Stimulated activated naive CD4-positive, alpha-beta T cell treated with Interleukin-2 at 50 U/mL for 16 hours (primary cell): ENCODE results near the gene APH1B.
"Not testable (repeated sequence)": the region's sequence is repeated elsewhere in the genome, so short reads cannot be mapped to it uniquely, and the experiment has no call there.

Experiments
- DNase-seq: peaks from one replicate; lab custom pipeline; 2025; lab: John Stamatoyannopoulos, UW

Gene APH1B

DNA sequence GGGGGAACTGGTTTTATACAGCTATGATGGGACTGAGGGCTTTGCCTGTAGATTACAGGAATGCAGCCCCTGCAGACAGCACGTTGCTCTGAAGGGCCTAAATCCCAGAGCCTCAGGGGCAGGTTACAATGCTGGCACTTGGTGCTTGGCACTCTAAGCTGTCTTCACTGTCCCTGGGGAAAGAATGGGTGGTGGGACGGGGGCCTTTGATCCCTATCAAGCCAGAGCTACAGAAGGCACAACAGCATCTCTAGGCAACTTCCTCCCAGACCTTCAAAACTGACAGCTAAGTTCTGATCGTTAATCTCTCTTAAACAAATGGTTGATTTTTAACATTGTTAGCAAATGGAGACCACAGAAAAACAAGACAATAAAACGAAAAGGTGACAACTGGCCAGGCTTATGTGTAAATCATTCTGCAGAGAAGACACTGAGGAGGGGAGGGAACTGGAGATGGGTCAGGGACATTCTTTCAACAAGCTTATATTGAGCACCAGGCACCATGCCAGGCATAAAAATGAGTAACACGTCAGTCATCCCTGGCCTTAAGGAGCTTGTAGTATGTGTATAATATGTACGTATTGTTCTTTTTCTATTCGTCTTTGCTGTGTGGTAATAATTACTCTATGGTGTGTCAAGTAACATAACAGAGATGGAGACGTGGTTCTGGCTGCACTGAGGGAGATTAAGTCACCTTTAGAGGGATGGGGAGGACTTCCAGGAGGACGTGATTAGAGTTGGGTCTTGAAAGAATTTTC, 55.1 kb downstream of the APH1B start:
- DNase-seq: no peak

GRCh38 chr15:63334821-63335220, 57.4 kb downstream of the APH1B start:
- DNase-seq: no peak

GRCh38 chr15:63335543-63336240, 58.3 kb downstream of the APH1B start:
- DNase-seq: no peak

DNA sequence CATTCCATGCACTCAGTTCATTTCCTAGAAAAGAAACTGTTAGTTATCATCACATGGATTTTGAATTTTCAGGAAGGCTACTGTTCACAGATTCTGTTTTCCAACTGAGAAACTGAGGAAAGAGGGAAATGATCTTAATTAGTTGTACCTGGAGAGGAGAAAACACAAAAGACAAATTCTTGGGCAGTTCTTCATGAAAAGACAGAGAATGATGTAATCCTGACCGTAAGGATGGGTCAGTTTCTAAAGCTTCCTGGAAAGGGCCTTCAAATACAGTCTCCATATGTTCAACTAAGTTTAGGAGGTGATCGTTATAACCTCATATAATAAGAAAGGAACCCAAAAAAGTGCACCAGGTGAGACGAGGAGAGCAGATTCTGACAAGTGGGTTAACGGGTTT, 59.6 kb downstream of the APH1B start:
- DNase-seq: no peak

- DNase-seq: no peak
These were observed 60.8 kb downstream of the APH1B start for GRCh38 chr15:63338170-63338569.

DNA sequence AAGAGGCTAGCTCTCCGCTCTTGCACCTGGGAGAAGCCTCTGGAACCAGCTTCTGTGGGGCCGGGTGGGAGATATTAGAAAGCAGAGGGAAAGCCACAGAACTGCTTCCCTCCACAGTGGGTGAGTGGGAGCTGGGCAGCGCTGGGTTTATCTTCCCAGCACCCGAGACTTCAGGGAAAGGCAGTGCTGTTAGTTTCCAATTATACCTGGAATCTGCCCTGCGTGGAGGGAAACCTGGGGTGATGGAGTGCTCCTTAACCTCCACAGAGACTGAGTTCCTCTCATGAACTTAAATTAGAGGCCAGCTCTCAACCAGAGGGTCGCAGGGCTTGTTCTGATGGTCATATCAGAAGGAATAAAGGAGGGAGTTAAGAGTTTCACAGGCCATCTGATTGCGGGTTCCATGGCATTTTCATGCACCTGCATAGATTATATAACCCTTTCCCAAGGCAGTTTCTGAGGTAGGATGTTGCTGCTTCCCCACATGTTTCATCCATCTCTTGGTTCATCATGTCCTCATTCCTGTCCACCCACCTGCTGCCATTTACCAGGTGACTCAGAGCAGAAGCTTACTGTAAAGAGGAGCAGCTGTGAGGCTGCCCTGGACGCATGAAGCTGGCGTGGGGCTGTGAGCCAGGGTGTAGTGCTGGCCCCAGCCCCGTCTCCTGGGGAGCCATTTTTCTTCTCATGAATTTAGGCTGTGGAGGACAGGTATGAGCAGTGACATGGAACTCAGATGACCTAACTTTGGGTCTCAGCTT, 61.8 kb downstream of the APH1B start:
- DNase-seq: no peak

- no peak for DNase-seq
These were observed 62.4 kb downstream of the APH1B start for GRCh38 chr15:63339836-63340235.

DNA sequence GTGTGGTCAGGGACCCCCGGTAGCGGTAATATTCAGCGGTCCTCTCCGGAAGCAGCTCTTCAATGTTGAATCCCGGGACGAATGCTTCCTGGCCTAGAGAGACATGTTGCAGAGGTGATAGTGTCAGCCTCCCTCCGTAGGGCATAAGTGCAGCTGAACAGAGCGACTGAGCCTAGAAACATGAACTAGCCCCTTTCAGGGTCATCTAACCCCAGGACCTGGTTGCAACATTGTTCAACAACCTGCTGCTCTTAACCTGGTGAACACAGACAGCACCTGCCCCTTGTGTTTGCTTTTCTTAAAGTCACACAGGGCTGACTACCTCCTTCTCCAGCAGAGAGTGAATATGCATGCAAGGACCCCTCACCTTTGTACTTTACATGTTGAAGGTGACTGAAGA, 62.9 kb downstream of the APH1B start:
- no peak for DNase-seq

GRCh38 chr15:63340878-63341277, 63.5 kb downstream of the APH1B start:
- DNase-seq: no peak

GRCh38 chr15:63341898-63342297, 64.5 kb downstream of the APH1B start:
- DNase-seq: no peak

DNA sequence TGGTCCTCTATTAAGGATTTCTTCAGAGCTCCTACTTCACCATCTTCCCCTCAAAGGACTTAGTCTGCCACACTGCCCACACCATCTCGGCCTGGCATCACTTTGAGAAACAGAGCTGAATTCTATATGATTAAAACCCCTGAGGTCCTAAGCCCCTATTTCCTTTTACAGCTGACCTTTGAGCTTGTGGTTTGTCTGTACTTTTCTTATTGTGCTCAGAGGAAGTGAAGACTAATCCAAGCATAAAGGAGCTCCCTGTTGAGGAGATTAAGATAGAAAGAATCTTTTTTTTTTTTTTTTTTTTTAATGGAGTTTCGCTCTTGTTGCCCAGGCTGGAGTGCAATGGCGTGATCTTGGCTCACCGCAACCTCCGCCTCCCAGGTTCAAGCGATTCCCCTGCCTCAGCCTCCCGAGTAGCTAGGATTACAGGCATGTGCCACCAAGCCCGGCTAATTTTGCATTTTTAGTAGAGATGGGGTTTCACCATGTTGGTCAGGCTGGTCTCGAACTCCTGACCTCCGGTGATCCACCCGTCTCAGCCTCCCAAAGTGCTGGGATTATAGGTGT, 65.7 kb downstream of the APH1B start:
- DNase-seq: not testable (repeated sequence)

GRCh38 chr15:63344731-63345390, 67.5 kb downstream of the APH1B start:
- no peak for DNase-seq

GRCh38 chr15:63345391-63345752, 68.0 kb downstream of the APH1B start:
- DNase-seq: no peak

DNA sequence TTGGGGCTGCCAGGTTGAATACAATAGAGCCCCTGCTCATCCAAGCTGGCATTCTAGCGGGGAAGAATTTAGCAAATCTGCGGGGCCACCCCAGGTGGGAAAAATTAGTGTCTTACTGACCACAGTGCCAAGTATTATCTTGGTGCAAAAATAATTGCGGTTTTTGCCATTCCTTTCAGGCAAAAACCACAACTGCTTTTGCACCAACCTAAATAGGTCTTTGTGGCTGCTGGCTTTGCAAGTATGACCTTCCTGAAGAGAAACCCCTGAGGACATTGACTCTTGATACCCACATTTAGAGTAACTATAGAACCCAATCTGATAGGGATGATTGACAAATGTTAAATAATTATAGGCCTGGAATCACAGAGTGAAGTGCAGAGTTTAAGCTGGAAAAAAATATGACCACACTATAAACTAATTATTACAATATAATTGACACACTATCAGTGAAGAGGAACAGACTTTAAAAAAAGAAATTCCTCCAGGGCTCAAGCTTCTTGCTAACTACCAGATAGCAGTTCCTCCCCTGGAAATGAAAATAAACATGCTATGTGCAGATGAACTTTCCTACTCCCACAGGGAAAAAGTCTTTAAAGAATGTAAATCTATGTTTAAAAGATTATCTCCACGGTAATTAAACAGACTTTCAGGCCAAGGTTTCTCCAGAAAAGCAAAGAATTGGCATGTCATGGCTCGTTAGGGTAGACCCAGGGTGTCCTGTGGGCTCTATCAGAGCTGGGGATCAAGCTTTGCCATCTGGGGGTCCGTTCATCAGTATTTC, 69.9 kb downstream of the APH1B start:
- DNase-seq: no peak

DNA sequence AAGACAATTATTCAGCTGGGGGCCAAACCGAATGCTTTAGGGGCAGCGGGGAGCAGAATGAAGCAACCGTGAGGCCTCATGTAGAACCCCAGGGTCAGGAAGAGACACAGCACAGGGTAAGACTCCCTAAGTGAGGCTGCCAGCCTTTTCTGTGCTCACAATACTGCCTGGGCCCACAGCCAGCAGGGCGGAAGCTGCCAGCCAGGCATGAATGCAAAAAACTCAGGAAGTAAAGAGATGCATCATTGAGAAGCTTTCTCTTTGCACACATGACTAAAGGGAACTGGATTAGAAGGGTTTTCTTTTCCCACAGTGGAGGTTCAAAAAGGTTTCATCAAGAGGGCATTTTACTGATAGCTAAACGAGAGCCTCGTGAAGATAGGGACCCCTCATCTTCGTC, 71.0 kb downstream of the APH1B start:
- DNase-seq: no peak

- DNase-seq: no peak
These were observed 71.8 kb downstream of the APH1B start for GRCh38 chr15:63349156-63349555.

DNA sequence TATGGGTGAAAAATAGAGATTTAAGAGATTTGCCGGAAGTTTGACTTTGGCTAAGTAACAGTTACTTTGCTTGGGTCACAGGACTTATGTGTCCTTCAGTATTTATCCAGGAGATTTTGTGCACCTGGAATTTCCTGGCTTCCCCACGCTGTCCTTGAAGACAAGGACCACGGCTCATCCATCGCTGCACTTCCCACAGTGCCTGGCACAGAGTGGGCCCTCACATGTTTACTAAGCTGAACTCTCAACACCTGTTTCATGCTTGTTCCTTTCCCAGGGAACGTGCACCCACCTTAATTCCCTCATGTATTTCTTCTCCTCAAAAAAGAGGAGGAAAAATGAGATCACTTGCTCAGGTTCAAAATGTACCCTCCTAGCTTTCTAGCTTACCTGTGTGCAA, 72.2 kb downstream of the APH1B start:
- no peak for DNase-seq

DNA sequence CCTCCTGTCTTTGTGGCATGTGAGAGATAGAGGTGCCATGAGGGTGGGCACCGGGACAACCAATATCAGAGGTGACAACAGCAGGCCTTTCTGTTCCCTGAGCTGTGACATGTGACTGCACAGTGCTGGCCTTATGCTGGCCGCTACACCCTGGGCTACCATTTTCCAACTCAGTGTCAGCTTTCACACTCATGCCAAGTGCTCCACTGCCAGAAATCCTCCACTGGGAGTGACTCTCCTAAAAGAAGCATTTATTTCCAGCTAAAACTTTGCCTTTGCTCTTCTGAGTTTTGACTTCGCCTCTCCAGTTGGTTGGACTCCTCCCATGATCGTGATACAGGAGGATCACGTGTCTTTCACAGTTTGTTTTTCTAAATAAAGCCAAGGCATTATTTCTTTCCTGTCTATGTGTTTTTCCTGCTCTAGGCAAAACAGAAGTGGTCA, 72.8 kb downstream of the APH1B start:
- DNase-seq: no peak

GRCh38 chr15:63351170-63351569, 73.8 kb downstream of the APH1B start:
- no peak for DNase-seq

GRCh38 chr15:63352808-63353207, 75.4 kb downstream of the APH1B start:
- DNase-seq: no peak

GRCh38 chr15:63353261-63353660, 75.9 kb downstream of the APH1B start:
- DNase-seq: no peak
